Smooth muscle cell (in vitro differentiated cells): ENCODE results near the gene SMAD4. TPM values are rescaled to one million over a fixed set of nuclear protein-coding genes. Genes with fewer than 3 reads are reported as not detected.

ENCODE experiments used
- DNase-seq: peaks from one replicate; lab custom pipeline; 2025; ENCODE audit not compliant: unreplicated experiment; lab: John Stamatoyannopoulos, UW
- H2AFZ ChIP-seq: fragments of 200-600 bp; sonication (generic); 2 replicates; pipeline ENCODE4 v1.6.0; 2016; ENCODE audit warnings: antibody characterized with exemption, low read depth, mild to moderate bottlenecking
- H3F3A ChIP-seq: fragments of 200-600 bp; sonication (generic); 2 replicates; pipeline ENCODE4 v1.6.0; 2017; ENCODE audit warnings: antibody characterized with exemption, low read depth
- H3K27ac ChIP-seq: fragments of 200-600 bp; sonication (generic); 2 replicates; pipeline ENCODE4 v1.5.1; 2016; ENCODE audit warnings: low read depth, mild to moderate bottlenecking
- H3K27me3 ChIP-seq: fragments of 200-600 bp; sonication (generic); 2 replicates; pipeline ENCODE4 v1.6.1; 2016; ENCODE audit warnings: low read depth, mild to moderate bottlenecking
- H3K36me3 ChIP-seq: fragments of 200-600 bp; sonication (generic); 2 replicates; pipeline ENCODE4 v1.5.1; 2016; ENCODE audit warnings: low read depth
- H3K4me1 ChIP-seq: fragments of 200-600 bp; sonication (generic); 2 replicates; pipeline ENCODE4 v1.5.1; 2016; ENCODE audit warnings: low read depth
- H3K4me2 ChIP-seq: fragments of 200-600 bp; sonication (generic); 2 replicates; pipeline ENCODE4 v1.6.0; 2016; ENCODE audit warnings: mild to moderate bottlenecking
- H3K4me3 ChIP-seq: fragments of 200-600 bp; sonication (generic); 2 replicates; pipeline ENCODE4 v1.5.1; 2016; ENCODE audit warnings: mild to moderate bottlenecking
- H3K79me2 ChIP-seq: fragments of 200-600 bp; sonication (generic); 2 replicates; pipeline ENCODE4 v1.6.0; 2016; ENCODE audit warnings: low read depth, mild to moderate bottlenecking
- H3K9ac ChIP-seq: fragments of 200-600 bp; sonication (generic); 2 replicates; pipeline ENCODE4 v1.6.0; 2016; ENCODE audit warnings: low read depth
- H3K9me3 ChIP-seq: fragments of 200-600 bp; sonication (generic); replicated peaks from 2 replicates; pipeline ENCODE4 v1.5.1; 2016; ENCODE audit warnings: low read depth
- H4K20me1 ChIP-seq: fragments of 200-600 bp; sonication (generic); 2 replicates; pipeline ENCODE4 v1.6.0; 2016; ENCODE audit warnings: low read depth
- CTCF ChIP-seq: fragments of 200-600 bp; sonication (generic); IDR thresholded peaks from 2 replicates; pipeline ENCODE4 v1.5.1; 2017; ENCODE audit warnings: borderline replicate concordance, mild to moderate bottlenecking, antibody characterized with exemption; ENCODE audit not compliant: insufficient read depth, poor library complexity, severe bottlenecking
- WGBS: methylation state at CpG from one replicate; pipeline ENCODE4 v1.1.7; 2016; ENCODE audit warnings: low lambda C conversion rate; 5-methylcytosine and 5-hydroxymethylcytosine counted together
- polyA plus RNA-seq: library from polyadenylated mRNA; unstranded; fragments of >200 nt; fragmentation: Nextera tagmentation; extraction: Ambion mirVana; gene quantifications from 2 replicates; pipeline ENCODE4 v1.2.1, GENCODE V29; 2016
- total RNA-seq: library from RNA; depleted of rRNA; stranded (reverse); fragments of >200 nt; gene quantifications from 2 replicates; pipeline ENCODE4 v1.2.3, GENCODE V29; 2014

Gene SMAD4
- total and polyA plus RNA-seq, 2 experiments from 2014 or later, result 76.4 to 88.9 TPM

- no peak for TF ChIP-seq CTCF
- no peaks in the 10 kb centered on the region for H3K36me3 ChIP-seq
- no peaks in the 10 kb centered on the region for H3K4me1 ChIP-seq
- H3K9ac ChIP-seq, result no peak overlapping the region
- no peak for DNase-seq
- no peaks in the 10 kb centered on the region for H3K79me2 ChIP-seq
- WGBS, result 96% methylated on average over 33 of the region's 33 CpGs
- no peaks in the 10 kb centered on the region for H3F3A ChIP-seq
- no peaks in the 10 kb centered on the region for H4K20me1 ChIP-seq
- H2AFZ ChIP-seq, result no peak overlapping the region
- no peaks in the 10 kb centered on the region for H3K27me3 ChIP-seq
- H3K4me2 ChIP-seq, result no peak overlapping the region
- no peak overlapping the region for H3K27ac ChIP-seq
- no peak overlapping the region for H3K4me3 ChIP-seq
- no peaks in the 10 kb centered on the region for H3K9me3 ChIP-seq
Measured at GRCh38 chr18:51120809-51121596, 91.0 kb downstream of the SMAD4 start.

GRCh38 chr18:51121597-51121857, 91.5 kb downstream of the SMAD4 start:
- no peaks in the 10 kb centered on the region for H3K4me1 ChIP-seq
- no peak overlapping the region for H2AFZ ChIP-seq
- H3K4me2 ChIP-seq, result no peak overlapping the region
- no peaks in the 10 kb centered on the region for H3K36me3 ChIP-seq
- 92% methylated on average over 4 of the region's 4 CpGs for WGBS
- H3K79me2 ChIP-seq, result no peaks in the 10 kb centered on the region
- TF ChIP-seq CTCF, result no peak
- no peaks in the 10 kb centered on the region for H3K27me3 ChIP-seq
- no peaks in the 10 kb centered on the region for H4K20me1 ChIP-seq
- DNase-seq, result no peak
- no peak overlapping the region for H3K9ac ChIP-seq
- no peak overlapping the region for H3K27ac ChIP-seq
- H3K9me3 ChIP-seq, result no peaks in the 10 kb centered on the region
- H3K4me3 ChIP-seq, result no peak overlapping the region
- H3F3A ChIP-seq, result no peaks in the 10 kb centered on the region

- Histone ChIP-seq H3K27me3 (no peaks in the 10 kb centered on the region), H3K36me3 (no peaks in the 10 kb centered on the region), H3K79me2 (no peaks in the 10 kb centered on the region), H3K9me3 (no peaks in the 10 kb centered on the region), H3K4me2 (no peak overlapping the region), H4K20me1 (no peaks in the 10 kb centered on the region), H2AFZ (no peak overlapping the region), H3F3A (no peaks in the 10 kb centered on the region), H3K4me3 (no peak overlapping the region), H3K4me1 (no peaks in the 10 kb centered on the region), H3K27ac (no peak overlapping the region), H3K9ac (no peak overlapping the region)
- 90% methylated on average over 19 of the region's 19 CpGs for WGBS
- DNase-seq, result no peak
- TF ChIP-seq CTCF, result no peak
Measured at GRCh38 chr18:51122266-51123045, 92.4 kb downstream of the SMAD4 start.
